Stomach (tissue), 9 donors: ENCODE results near the gene TC2N. TPM values are rescaled to one million over a fixed set of nuclear protein-coding genes. Genes with fewer than 3 reads are reported as not detected.
A peak's percentile ranks its signal among the peaks of the same experiment; 100 is the strongest.

Source experiments
- DNase-seq, 2 donors: peaks; one replicate each; pipeline versions ENCODE4 v3.0.0 to v3.0.0-alpha.2; 2013 to 2019
- H3K27ac ChIP-seq, 5 donors: fragments of 200-600 bp in 4 of 5; sonication (generic) in 4 of 5; one replicate each; pipeline ENCODE4 v1.5.1; 2013 to 2019; ENCODE audit warnings: mild to moderate bottlenecking in 1 of 5, moderate library complexity in 1 of 5
- H3K27me3 ChIP-seq, 3 donors: fragments of 200-600 bp; sonication (generic); one replicate each; pipeline ENCODE4 v1.5.1; 2017 to 2019; ENCODE audit warnings: mixed run types in 1 of 3
- H3K36me3 ChIP-seq, 4 donors: fragments of 200-600 bp; sonication (generic); 1 replicate in 3 of 4; 2 replicates in 1 of 4; pipeline ENCODE4 v1.5.1; 2016 to 2019
- H3K4me1 ChIP-seq, 4 donors: fragments of 200-600 bp; sonication (generic); one replicate each; pipeline ENCODE4 v1.5.1; 2016 to 2019
- H3K4me3 ChIP-seq, 4 donors: fragments of 200-600 bp; sonication (generic) in 3 of 4; one replicate each; pipeline ENCODE4 v1.5.1; 2016 to 2019; ENCODE audit warnings: mild to moderate bottlenecking in 1 of 4
- H3K9me3 ChIP-seq, 4 donors: fragments of 200-600 bp; sonication (generic); one replicate each; pipeline ENCODE4 v1.5.1; 2016 to 2019
- EP300 ChIP-seq: sonication (generic); formaldehyde crosslinking; IDR thresholded peaks from one replicate; pipeline ENCODE4 v1.6.1; 2017; ENCODE audit warnings: antibody characterized with exemption
- POLR2A ChIP-seq, 4 donors: fragments of 450-650 bp; IDR thresholded peaks; one replicate each; pipeline ENCODE4 v1.6.1; 2016; ENCODE audit warnings: antibody characterized with exemption in 4 of 4, control low read depth in 2 of 4, mild to moderate bottlenecking in 1 of 4, moderate library complexity in 1 of 4
- POLR2AphosphoS5 ChIP-seq, 3 donors: sonication (generic); formaldehyde crosslinking; IDR thresholded peaks; one replicate each; pipeline ENCODE4 v1.6.1; 2016; ENCODE audit warnings: antibody characterized with exemption in 3 of 3
- WGBS, 5 donors: extraction: QIAGEN DNeasy Blood & Tissue Kit in 3 of 5; methylation state at CpG; one replicate each; pipeline versions ENCODE4 v1.1.5 to v1.1.7; 2013 to 2018; 5-methylcytosine and 5-hydroxymethylcytosine counted together
- intact Hi-C: fragments of 100-400 bp; cut with DNase I; formaldehyde crosslinking; loops from one replicate; pipeline ENCODE4 v1.15.1; 2023; ENCODE audit warnings: low total_unique reads
- polyA plus RNA-seq, 3 donors: library from polyadenylated mRNA; stranded (reverse); fragments of 200-250 nt; gene quantifications; one replicate each; pipeline ENCODE4 v1.2.3, GENCODE V29; 2013
- total RNA-seq, 5 donors: library from RNA; depleted of rRNA; stranded (reverse); fragments of >200 nt; gene quantifications; one replicate each; pipeline versions ENCODE4 v1.1.0 to v1.2.3, GENCODE V29; 2014 to 2016
- TF ChIP-seq, protein P1 (sequence below), 7 experiments: fragments of 450-650 bp in 4 of 7; fragments of 200-600 bp in 3 of 7; sonication (generic) in 3 of 7; IDR thresholded peaks; one replicate each; pipeline ENCODE4 v1.5.1; 2016 to 2019; ENCODE audit warnings: antibody characterized with exemption in 7 of 7, control low read depth in 2 of 7, mild to moderate bottlenecking in 1 of 7
- donor health status: healthy with polysubstance abuse.
- donor health status: Bipolar disorder and iron deficiency.
- donor health status: healthy.

Gene TC2N
- total and polyA plus RNA-seq, 8 donors = 15.6 to 162 (median 70.1) TPM

- Histone ChIP-seq H3K4me1 (peaks cover 0 to under 1% (median 0%) of the 10 kb centered on the region in 4 donors), H3K27me3 (no peaks in the 10 kb centered on the region), H3K27ac (no peak overlapping the region), H3K36me3 (peaks cover 0 to 55% (median 24%) of the 10 kb centered on the region in 4 donors), H3K4me3 (no peak overlapping the region), H3K9me3 (no peaks in the 10 kb centered on the region)
- WGBS, 5 donors = 88 to 100% (median 94%) methylated on average over 2 of the region's 2 CpGs
- TF ChIP-seq EP300 (no peak), POLR2AphosphoS5 (IDR thresholded peaks at IDR 0.05) (no peak), POLR2A (IDR thresholded peaks at IDR 0.05) (no peak)
- TF ChIP-seq, protein P1, sequence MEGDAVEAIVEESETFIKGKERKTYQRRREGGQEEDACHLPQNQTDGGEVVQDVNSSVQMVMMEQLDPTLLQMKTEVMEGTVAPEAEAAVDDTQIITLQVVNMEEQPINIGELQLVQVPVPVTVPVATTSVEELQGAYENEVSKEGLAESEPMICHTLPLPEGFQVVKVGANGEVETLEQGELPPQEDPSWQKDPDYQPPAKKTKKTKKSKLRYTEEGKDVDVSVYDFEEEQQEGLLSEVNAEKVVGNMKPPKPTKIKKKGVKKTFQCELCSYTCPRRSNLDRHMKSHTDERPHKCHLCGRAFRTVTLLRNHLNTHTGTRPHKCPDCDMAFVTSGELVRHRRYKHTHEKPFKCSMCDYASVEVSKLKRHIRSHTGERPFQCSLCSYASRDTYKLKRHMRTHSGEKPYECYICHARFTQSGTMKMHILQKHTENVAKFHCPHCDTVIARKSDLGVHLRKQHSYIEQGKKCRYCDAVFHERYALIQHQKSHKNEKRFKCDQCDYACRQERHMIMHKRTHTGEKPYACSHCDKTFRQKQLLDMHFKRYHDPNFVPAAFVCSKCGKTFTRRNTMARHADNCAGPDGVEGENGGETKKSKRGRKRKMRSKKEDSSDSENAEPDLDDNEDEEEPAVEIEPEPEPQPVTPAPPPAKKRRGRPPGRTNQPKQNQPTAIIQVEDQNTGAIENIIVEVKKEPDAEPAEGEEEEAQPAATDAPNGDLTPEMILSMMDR (IDR thresholded peaks at IDR 0.05) = no peak
- intact Hi-C loops = no loop called here
- no peak for DNase-seq
Observed at GRCh38 chr14:91786188-91786587, 81.1 kb downstream of the TC2N start.

GRCh38 chr14:91780452-91780851, 86.9 kb downstream of the TC2N start:
- peaks cover 0 to 40% (median 20%) of the 10 kb centered on the region in 4 donors for H3K36me3 ChIP-seq
- TF ChIP-seq POLR2A (IDR thresholded peaks at IDR 0.05) = no peak
- TF ChIP-seq EP300 = no peak
- TF ChIP-seq, protein P1 (IDR thresholded peaks at IDR 0.05) = no peak
- no peaks in the 10 kb centered on the region for H3K27me3 ChIP-seq
- no peaks in the 10 kb centered on the region for H3K9me3 ChIP-seq
- 14 to 37% (median 24%) methylated on average over 3 of the region's 3 CpGs for whole genome bisulfite sequencing, 5 donors
- H3K4me1 ChIP-seq = peaks cover 0 to 10% (median 0%) of the 10 kb centered on the region in 4 donors
- H3K27ac ChIP-seq = no peak overlapping the region
- intact Hi-C loops = no loop called here
- DNase-seq = peak in 1 of 2 donors; percentile 63
- no peak overlapping the region for H3K4me3 ChIP-seq

- 83 to 96% (median 89%) methylated on average over 2 of the region's 2 CpGs for WGBS, 5 donors
- no peak overlapping the region for H3K4me3 ChIP-seq
- TF ChIP-seq POLR2AphosphoS5 (IDR thresholded peaks at IDR 0.05) (no peak), EP300 (no peak)
- intact Hi-C loops = no loop called here
- H3K27ac ChIP-seq = no peak overlapping the region
- no peaks in the 10 kb centered on the region for H3K27me3 ChIP-seq
- peaks cover 0 to 31% (median 9%) of the 10 kb centered on the region in 4 donors for H3K36me3 ChIP-seq
- H3K9me3 ChIP-seq = no peaks in the 10 kb centered on the region
- peaks cover 0 to 10% (median 5%) of the 10 kb centered on the region in 4 donors for H3K4me1 ChIP-seq
- no peak for DNase-seq
Observed at GRCh38 chr14:91778217-91778616, 89.1 kb downstream of the TC2N start.

- peaks cover 4 to 12% (median 8%) of the 10 kb centered on the region in 4 donors for H3K4me1 ChIP-seq
- intact Hi-C loops = no loop called here
- 58 to 66% (median 64%) methylated on average over 5 of the region's 5 CpGs for WGBS, 5 donors
- no peak for DNase-seq
- no peak for TF ChIP-seq POLR2AphosphoS5 (IDR thresholded peaks at IDR 0.05)
- TF ChIP-seq, protein P1 (IDR thresholded peaks at IDR 0.05) = no peak
- no peak for TF ChIP-seq POLR2A (IDR thresholded peaks at IDR 0.05)
- no peak for TF ChIP-seq EP300
- H3K27me3 ChIP-seq = no peaks in the 10 kb centered on the region
- no peaks in the 10 kb centered on the region for H3K9me3 ChIP-seq
- H3K36me3 ChIP-seq = peaks cover 0 to 15% (median 7%) of the 10 kb centered on the region in 4 donors
- H3K4me3 ChIP-seq = no peak overlapping the region
- no peak overlapping the region for H3K27ac ChIP-seq
Observed at GRCh38 chr14:91774140-91775096, 92.9 kb downstream of the TC2N start.

GRCh38 chr14:91770185-91770584, 97.2 kb downstream of the TC2N start:
- H3K4me1 ChIP-seq = peaks cover 3 to 12% (median 8%) of the 10 kb centered on the region in 4 donors
- WGBS, 5 donors = 17 to 48% (median 28%) methylated on average over 2 of the region's 2 CpGs
- no peaks in the 10 kb centered on the region for H3K27me3 ChIP-seq
- TF ChIP-seq, protein P1 (IDR thresholded peaks at IDR 0.05) = no peak
- no peak for TF ChIP-seq EP300
- no peak for TF ChIP-seq POLR2AphosphoS5 (IDR thresholded peaks at IDR 0.05)
- TF ChIP-seq POLR2A (IDR thresholded peaks at IDR 0.05) = no peak
- intact Hi-C loops = no loop called here
- no peaks in the 10 kb centered on the region for H3K36me3 ChIP-seq
- H3K4me3 ChIP-seq = no peak overlapping the region
- DNase-seq = no peak
- H3K9me3 ChIP-seq = no peaks in the 10 kb centered on the region
- H3K27ac ChIP-seq = peak overlapping the region in 2 of 5 donors; percentile 13 to 51
